H1 (cell line): ENCODE measurements around the gene PAQR5. TPM values are rescaled to one million over a fixed set of nuclear protein-coding genes. Genes with fewer than 3 reads are reported as not detected.

ENCODE experiments used
- CTCF ChIA-PET: fragments of 300-600 bp; sonication (Branson Sonifier 250); formaldehyde crosslinking; loops from one replicate; lab custom pipeline; 2021; ENCODE audit not compliant: partially characterized antibody; lab: Charles Lee
- POLR2A ChIA-PET: fragments of 300-600 bp; sonication (Branson Sonifier 250); formaldehyde crosslinking; loops from one replicate; lab custom pipeline; 2021; ENCODE audit warnings: inconsistent platforms; ENCODE audit not compliant: partially characterized antibody; lab: Charles Lee
- DNase-seq, 2 experiments: peaks; one replicate each; pipeline versions ENCODE4 v3.0.0 to v3.0.0-alpha.2; 2010 to 2022; ENCODE audit warnings: low spot score in 2 of 2, low read depth in 1 of 2, mixed read lengths in 1 of 2
- FAIRE-seq: peaks from 2 replicates; lab custom pipeline; 2011; peaks lifted over from hg19 to GRCh38; lab: Jason Lieb, UNC
- H2AFZ ChIP-seq: 2 replicates; pipeline ENCODE4 v1.8.1; 2012; ENCODE audit warnings: low read length, inconsistent platforms
- H2AK5ac ChIP-seq: 2 replicates; pipeline ENCODE4 v1.6.1; 2013; ENCODE audit warnings: low read depth, low read length
- H2BK120ac ChIP-seq: replicated peaks from 2 replicates; pipeline ENCODE3; 2013; ENCODE audit warnings: low read depth, low read length, inconsistent platforms
- H2BK12ac ChIP-seq: 2 replicates; pipeline ENCODE4 v1.6.1; 2013; ENCODE audit warnings: low read depth, low read length
- H2BK15ac ChIP-seq: 2 replicates; pipeline ENCODE4 v1.6.1; 2013; ENCODE audit warnings: low read length
- H2BK20ac ChIP-seq: 2 replicates; pipeline ENCODE4 v1.6.1; 2013; ENCODE audit warnings: low read length
- H2BK5ac ChIP-seq: 2 replicates; pipeline ENCODE4 v1.6.1; 2013; ENCODE audit warnings: low read depth, low read length
- H3K14ac ChIP-seq: 2 replicates; pipeline ENCODE4 v1.6.1; 2013; ENCODE audit warnings: inconsistent platforms; ENCODE audit not compliant: insufficient read length
- H3K18ac ChIP-seq: 2 replicates; pipeline ENCODE4 v1.6.1; 2013; ENCODE audit warnings: low read length; ENCODE audit errors: extremely low read depth
- H3K23ac ChIP-seq: 2 replicates; pipeline ENCODE4 v1.6.1; 2013; ENCODE audit warnings: inconsistent platforms; ENCODE audit not compliant: insufficient read length
- H3K23me2 ChIP-seq: 2 replicates; pipeline ENCODE4 v1.6.1; 2013; ENCODE audit warnings: low read depth, low read length
- H3K27ac ChIP-seq: 2 replicates; pipeline ENCODE4 v1.6.1; 2011; ENCODE audit warnings: low read depth, low read length, inconsistent platforms
- H3K27me3 ChIP-seq, 4 experiments: replicated peaks in 1 of 4; 1 replicate in 1 of 4; 2 replicates in 3 of 4; pipeline versions ENCODE4 v1.6.1 to v1.8.1; 2011 to 2013; ENCODE audit warnings: low read length in 3 of 4, mild to moderate bottlenecking in 3 of 4, inconsistent platforms in 2 of 4, mixed read lengths in 2 of 4, moderate library complexity in 1 of 4; ENCODE audit not compliant: control insufficient read depth in 3 of 4, insufficient read depth in 3 of 4; ENCODE audit errors: extremely low read depth in 1 of 4
- H3K36me3 ChIP-seq, 4 experiments: 2 replicates each; pipeline versions ENCODE4 v1.6.1 to v1.8.1; 2011 to 2013; ENCODE audit warnings: mild to moderate bottlenecking in 4 of 4, low read length in 3 of 4, moderate library complexity in 2 of 4, control low read depth in 1 of 4, inconsistent platforms in 1 of 4; ENCODE audit not compliant: insufficient read depth in 4 of 4, control insufficient read depth in 2 of 4
- H3K4ac ChIP-seq: replicated peaks from 2 replicates; pipeline ENCODE3; 2013; ENCODE audit warnings: low read length, low read depth, mixed read lengths, inconsistent platforms; ENCODE audit not compliant: insufficient read length
- H3K4me1 ChIP-seq, 4 experiments: replicated peaks in 1 of 4; 1 replicate in 1 of 4; 2 replicates in 3 of 4; pipeline versions ENCODE4 v1.6.1 to v1.8.1; 2011 to 2013; ENCODE audit warnings: low read length in 3 of 4, inconsistent platforms in 2 of 4, mixed read lengths in 1 of 4; ENCODE audit not compliant: insufficient read depth in 4 of 4, control insufficient read depth in 3 of 4
- H3K4me2 ChIP-seq, 2 experiments: 2 replicates each; pipeline versions ENCODE4 v1.6.1 to v1.8.1; 2011 to 2013; ENCODE audit warnings: low read depth in 2 of 2, low read length in 2 of 2, control low read depth in 1 of 2, inconsistent platforms in 1 of 2, mild to moderate bottlenecking in 1 of 2; ENCODE audit not compliant: insufficient read depth in 1 of 2
- H3K4me3 ChIP-seq, 4 experiments: fragments of 200-600, 300-600 bp in 1 of 4; sonication (generic), shearing (Covaris generic), sonication (Bioruptor Twin) in 1 of 4; 2 replicates each; pipeline versions ENCODE4 v1.5.1 to v1.8.1; 2011 to 2016; ENCODE audit warnings: low read length in 4 of 4, low read depth in 3 of 4, control low read depth in 2 of 4, inconsistent platforms in 2 of 4, mild to moderate bottlenecking in 2 of 4, mixed read lengths in 1 of 4, moderate library complexity in 1 of 4; ENCODE audit not compliant: insufficient read depth in 2 of 4; ENCODE audit errors: extremely low read depth in 1 of 4
- H3K56ac ChIP-seq: replicated peaks from 2 replicates; pipeline ENCODE3; 2013; ENCODE audit warnings: low read depth, mild to moderate bottlenecking, mixed read lengths, low read length, inconsistent platforms; ENCODE audit not compliant: insufficient read length
- H3K79me1 ChIP-seq: 2 replicates; pipeline ENCODE4 v1.6.1; 2013; ENCODE audit warnings: low read depth, low read length, control low read depth
- H3K79me2 ChIP-seq, 2 experiments: 2 replicates each; pipeline versions ENCODE4 v1.6.1 to v1.8.1; 2012 to 2013; ENCODE audit warnings: low read length in 2 of 2, mild to moderate bottlenecking in 2 of 2, inconsistent platforms in 1 of 2; ENCODE audit not compliant: insufficient read depth in 2 of 2, control insufficient read depth in 1 of 2
- H3K9ac ChIP-seq, 4 experiments: replicated peaks in 1 of 4; 1 replicate in 1 of 4; 2 replicates in 3 of 4; pipeline versions ENCODE4 v1.6.1 to v1.8.1; 2011 to 2013; ENCODE audit warnings: low read depth in 3 of 4, low read length in 3 of 4, control low read depth in 2 of 4, mild to moderate bottlenecking in 2 of 4, moderate library complexity in 2 of 4, inconsistent platforms in 1 of 4; ENCODE audit errors: extremely low read depth in 1 of 4
- H3K9me3 ChIP-seq, 2 experiments: 2 replicates each; pipeline versions ENCODE4 v1.6.1 to v1.8.1; 2012 to 2013; ENCODE audit warnings: mild to moderate bottlenecking in 2 of 2, moderate library complexity in 2 of 2, control low read depth in 1 of 2, inconsistent platforms in 1 of 2, low read depth in 1 of 2, low read length in 1 of 2, mixed read lengths in 1 of 2; ENCODE audit not compliant: insufficient read depth in 2 of 2
- H4K20me1 ChIP-seq, 2 experiments: replicated peaks in 1 of 2; 2 replicates each; pipeline versions ENCODE3 to v1.8.1; 2011 to 2013; ENCODE audit warnings: inconsistent platforms in 2 of 2, low read length in 2 of 2, mild to moderate bottlenecking in 1 of 2; ENCODE audit not compliant: insufficient read depth in 2 of 2, control insufficient read depth in 1 of 2
- H4K5ac ChIP-seq: 2 replicates; pipeline ENCODE4 v1.6.1; 2013; ENCODE audit warnings: low read length, low read depth, mixed read lengths, inconsistent platforms; ENCODE audit not compliant: insufficient read length
- H4K8ac ChIP-seq: 2 replicates; pipeline ENCODE4 v1.8.0; 2013; ENCODE audit warnings: mild to moderate bottlenecking, moderate library complexity, low read length, inconsistent platforms; ENCODE audit not compliant: insufficient read depth; ENCODE audit errors: extremely low read depth
- H4K91ac ChIP-seq: replicated peaks from 2 replicates; pipeline ENCODE3; 2013; ENCODE audit warnings: low read length, mixed read lengths, inconsistent platforms; ENCODE audit not compliant: insufficient read length
- ASH2L ChIP-seq: fragments of 200-600, 300-600 bp; sonication (generic); IDR thresholded peaks from one replicate; pipeline ENCODE4 v1.7.1; 2017; ENCODE audit warnings: low read length
- CBX8 ChIP-seq: fragments of 300-800, 300-1000 bp; sonication (generic); IDR thresholded peaks from 2 replicates; pipeline ENCODE4 v1.7.1; 2016; ENCODE audit warnings: low read depth, low read length, borderline replicate concordance
- CTBP2 ChIP-seq: IDR thresholded peaks from 2 replicates; pipeline ENCODE4 v1.7.0; 2011; ENCODE audit warnings: borderline replicate concordance, mild to moderate bottlenecking, moderate library complexity, mixed read lengths, low read length; ENCODE audit not compliant: insufficient read depth, insufficient read length
- FOSL1 ChIP-seq: IDR thresholded peaks from 2 replicates; pipeline ENCODE4 v1.6.1; 2011; ENCODE audit warnings: mild to moderate bottlenecking, low read depth, low read length, moderate library complexity; ENCODE audit not compliant: insufficient read depth
- GABPA ChIP-seq: IDR thresholded peaks from 2 replicates; pipeline ENCODE4 v1.6.1; 2011; ENCODE audit warnings: mild to moderate bottlenecking, low read length, moderate library complexity, borderline replicate concordance; ENCODE audit not compliant: insufficient read depth
- RNF2 ChIP-seq: fragments of 200-900, 300-1000 bp; sonication (generic); IDR thresholded peaks from 2 replicates; pipeline ENCODE4 v1.7.1; 2016; ENCODE audit warnings: borderline replicate concordance, low read depth, mild to moderate bottlenecking, antibody characterized with exemption, low read length; ENCODE audit not compliant: poor library complexity, severe bottlenecking; ENCODE audit errors: missing control alignments
- TEAD4 ChIP-seq: IDR thresholded peaks from 2 replicates; pipeline ENCODE4 v1.6.1; 2012; ENCODE audit warnings: low read depth, low read length, inconsistent platforms, mixed read lengths
- WGBS, 2 experiments: shearing (Covaris generic) in 1 of 2; methylation state at CpG; one replicate each; pipeline versions ENCODE4 v1.1.6 to v1.1.7; 2013 to 2015; ENCODE audit warnings: low lambda C conversion rate in 2 of 2, mixed read lengths in 2 of 2, inconsistent platforms in 1 of 2, low coverage in 1 of 2, missing lambda C conversion rate in 1 of 2; ENCODE audit not compliant: insufficient replicate concordance in 2 of 2, insufficient coverage in 1 of 2, insufficient read length in 1 of 2; ENCODE audit errors: extremely low coverage in 1 of 2, missing lambda C conversion rate in 1 of 2; 5-methylcytosine and 5-hydroxymethylcytosine counted together
- polyA plus RNA-seq, 7 experiments: library from polyadenylated mRNA; depleted of rRNA in 3 of 7; stranded (reverse) in 5 of 7; unstranded in 2 of 7; fragments of >200 nt in 5 of 7; fragments of 200-250 nt in 2 of 7; gene quantifications; 1 replicate in 5 of 7; 2 replicates in 1 of 7; 4 replicates in 1 of 7; pipeline versions ENCODE4 v1.2.1 to v1.2.3, GENCODE V29; 2011 to 2013; ENCODE audit warnings: missing spikeins in 2 of 7, mixed read lengths in 2 of 7
- total RNA-seq: library from RNA; stranded (reverse); fragmentation: NEBNext Ultra II Directional; extraction: Animal tissue kit (Norgen Biotek cat#: 25700); gene quantifications from 2 replicates; pipeline ENCODE4 v1.2.1, GENCODE V29; 2021

PAQR5 gene
- total and polyA plus RNA-seq, 2 of the 8 experiments (the other 6 are each of a cell fraction or from before 2014, with no cell fraction given) = 8.7 to 18.1 TPM

- Histone ChIP-seq H2BK20ac (no peak overlapping the region), H3K23ac (no peak overlapping the region), H2BK15ac (no peak overlapping the region), H3K4me3 (no peak overlapping the region), H3K9ac (no peak overlapping the region), H2BK120ac (no peak overlapping the region), H2AFZ (no peak overlapping the region), H3K79me2 (no peaks in the 10 kb centered on the region), H3K23me2 (no peaks in the 10 kb centered on the region), H3K4me2 (no peak overlapping the region), H4K20me1 (no peaks in the 10 kb centered on the region), H2BK5ac (no peak overlapping the region), H3K27me3 (no peaks in the 10 kb centered on the region), H3K4me1 (peaks cover 0 to 5% (median 4%) of the 10 kb centered on the region in 4 experiments; a peak in 4 of 7 replicates), H3K56ac (no peak overlapping the region), H3K27ac (no peak overlapping the region), H3K79me1 (no peaks in the 10 kb centered on the region), H3K14ac (no peak overlapping the region), H2AK5ac (no peak overlapping the region), H3K9me3 (no peaks in the 10 kb centered on the region), H3K4ac (no peak overlapping the region), H2BK12ac (no peak overlapping the region), H3K18ac (no peak overlapping the region), H3K36me3 (no peaks in the 10 kb centered on the region), H4K5ac (no peak overlapping the region), H4K8ac (no peak overlapping the region), H4K91ac (no peak overlapping the region)
- no peak for DNase-seq
- ChIA-PET POLR2A (interaction anchor here (0.6 kb wide), 1 partner anchor 9 kb away, joined by 3 read pairs; no protein-coding TSS in a partner anchor), CTCF (interaction anchor here (0.6 to 1.0 kb wide), 2 partner anchors 10 to 1501 kb away, joined by 3 to 5 read pairs; no protein-coding TSS in a partner anchor)
- no peak for FAIRE-seq
- no peak for TF ChIP-seq ASH2L
- TF ChIP-seq CBX8 = no peak
- TF ChIP-seq GABPA = no peak
- no peak for TF ChIP-seq RNF2
- TF ChIP-seq TEAD4 = no peak
- TF ChIP-seq FOSL1 = no peak
- TF ChIP-seq CTBP2 = no peak
- 87% methylated on average over 4 of the region's 4 CpGs; no CpG with 5 or more reads in 1 of the 2 experiments for WGBS, 2 experiments
These were observed 60.1 kb downstream of the PAQR5 start for GRCh38 chr15:69358850-69359249.
